Hepatocyte (in vitro differentiated cells): ENCODE results near the gene GOLGA6L10. TPM values are rescaled to one million over a fixed set of nuclear protein-coding genes. Genes with fewer than 3 reads are reported as not detected.
"Not testable (repeated sequence)": the region's sequence is repeated elsewhere in the genome, so short reads cannot be mapped to it uniquely, and the experiment has no call there.

Experiments
- DNase-seq: peaks from one replicate; pipeline ENCODE4 v3.0.0-alpha.2; 2016; ENCODE audit warnings: low spot score
- H2AFZ ChIP-seq: fragments of 200-600 bp; sonication (generic); 2 replicates; pipeline ENCODE4 v1.6.0; 2016; ENCODE audit warnings: antibody characterized with exemption, mild to moderate bottlenecking
- H3K27ac ChIP-seq: fragments of 200-600 bp; sonication (generic); 2 replicates; pipeline ENCODE4 v1.5.1; 2016; ENCODE audit warnings: mild to moderate bottlenecking
- H3K27me3 ChIP-seq: fragments of 200-600 bp; sonication (generic); 2 replicates; pipeline ENCODE4 v1.6.1; 2016
- H3K36me3 ChIP-seq: fragments of 200-600 bp; sonication (generic); replicated peaks from 2 replicates; pipeline ENCODE4 v1.5.1; 2016; ENCODE audit warnings: low read depth; ENCODE audit not compliant: insufficient read depth
- H3K4me1 ChIP-seq: fragments of 200-600 bp; sonication (generic); 2 replicates; pipeline ENCODE4 v1.5.1; 2016; ENCODE audit warnings: mild to moderate bottlenecking, moderate library complexity; ENCODE audit not compliant: insufficient read depth
- H3K4me2 ChIP-seq: fragments of 200-600 bp; sonication (generic); 2 replicates; pipeline ENCODE4 v1.6.0; 2016
- H3K4me3 ChIP-seq: fragments of 200-600 bp; sonication (generic); 2 replicates; pipeline ENCODE4 v1.5.1; 2016; ENCODE audit warnings: mild to moderate bottlenecking
- H3K79me2 ChIP-seq: fragments of 200-600 bp; sonication (generic); 2 replicates; pipeline ENCODE4 v1.6.0; 2017; ENCODE audit warnings: mild to moderate bottlenecking
- H3K9me2 ChIP-seq: fragments of 200-600 bp; sonication (generic); replicated peaks from 2 replicates; pipeline ENCODE4 v1.6.0; 2017; ENCODE audit warnings: mild to moderate bottlenecking; ENCODE audit not compliant: insufficient read depth
- H3K9me3 ChIP-seq: fragments of 200-600 bp; sonication (generic); 2 replicates; pipeline ENCODE4 v1.5.1; 2016; ENCODE audit warnings: low read depth, mild to moderate bottlenecking
- H4K20me1 ChIP-seq: fragments of 200-600 bp; sonication (generic); 2 replicates; pipeline ENCODE4 v1.6.0; 2016; ENCODE audit warnings: mild to moderate bottlenecking; ENCODE audit not compliant: insufficient read depth, poor library complexity, severe bottlenecking
- EZH2 ChIP-seq: fragments of 200-600 bp; sonication (generic); IDR thresholded peaks from 2 replicates; pipeline ENCODE4 v1.6.1; 2016; ENCODE audit warnings: antibody characterized with exemption, mild to moderate bottlenecking, borderline replicate concordance
- EZH2phosphoT487 ChIP-seq: fragments of 200-600 bp; sonication (generic); IDR thresholded peaks from one replicate; pipeline ENCODE4 v1.6.1; 2018; ENCODE audit warnings: antibody characterized with exemption, mild to moderate bottlenecking, low read depth, moderate library complexity; ENCODE audit not compliant: unreplicated experiment, severe bottlenecking
- WGBS: methylation state at CpG from one replicate; pipeline ENCODE4 v1.1.6; 2016; ENCODE audit warnings: low lambda C conversion rate; ENCODE audit errors: missing lambda C conversion rate; 5-methylcytosine and 5-hydroxymethylcytosine counted together
- polyA plus RNA-seq: library from polyadenylated mRNA; unstranded; fragments of >200 nt; fragmentation: Nextera tagmentation; extraction: Ambion mirVana; gene quantifications from 2 replicates; pipeline ENCODE4 v1.2.1, GENCODE V29; 2016
- total RNA-seq: library from RNA; depleted of rRNA; stranded (reverse); fragments of >200 nt; gene quantifications from 2 replicates; pipeline ENCODE4 v1.2.3, GENCODE V29; 2014
- TF ChIP-seq, protein P1 (sequence below): fragments of 200-600 bp; sonication (generic); IDR thresholded peaks from 2 replicates; pipeline ENCODE4 v1.5.1; 2016; ENCODE audit warnings: antibody characterized with exemption, mild to moderate bottlenecking; ENCODE audit not compliant: poor library complexity

The GOLGA6L10 gene
- total and polyA plus RNA-seq, 2 experiments from 2014 or later: 0.65 to 1.3 TPM

DNA sequence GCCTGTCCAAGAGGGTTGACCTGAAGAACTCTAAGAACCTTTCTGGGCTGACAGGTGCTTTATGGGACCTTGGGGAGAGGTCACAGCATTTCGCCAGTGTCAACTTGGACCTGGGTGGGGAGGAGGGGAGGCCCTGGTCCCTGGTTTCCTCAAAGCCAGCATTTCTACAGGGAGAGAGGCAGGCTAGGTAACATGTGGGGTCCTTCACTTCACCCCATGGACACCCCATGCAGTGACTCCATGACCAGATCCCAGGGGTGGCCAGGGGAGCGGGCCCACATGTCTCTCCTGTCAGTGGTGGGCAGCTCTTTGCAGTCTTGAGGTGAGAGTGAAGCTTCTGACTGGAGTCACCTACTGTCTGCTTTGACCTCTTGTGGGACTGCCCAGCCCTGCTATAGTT, 35.8 kb downstream of the GOLGA6L10 start:
- H3K4me3 ChIP-seq: no peak overlapping the region
- WGBS: 100% methylated on average over 2 of the region's 2 CpGs
- H3K4me1 ChIP-seq: no peaks in the 10 kb centered on the region
- DNase-seq: no peak
- no peaks in the 10 kb centered on the region for H3K79me2 ChIP-seq
- H4K20me1 ChIP-seq: no peaks in the 10 kb centered on the region
- H3K4me2 ChIP-seq: no peak overlapping the region
- no peak overlapping the region for H2AFZ ChIP-seq
- no peaks in the 10 kb centered on the region for H3K9me2 ChIP-seq
- no peaks in the 10 kb centered on the region for H3K27me3 ChIP-seq
- TF ChIP-seq EZH2phosphoT487: no peak
- TF ChIP-seq EZH2: no peak
- TF ChIP-seq, protein P1, sequence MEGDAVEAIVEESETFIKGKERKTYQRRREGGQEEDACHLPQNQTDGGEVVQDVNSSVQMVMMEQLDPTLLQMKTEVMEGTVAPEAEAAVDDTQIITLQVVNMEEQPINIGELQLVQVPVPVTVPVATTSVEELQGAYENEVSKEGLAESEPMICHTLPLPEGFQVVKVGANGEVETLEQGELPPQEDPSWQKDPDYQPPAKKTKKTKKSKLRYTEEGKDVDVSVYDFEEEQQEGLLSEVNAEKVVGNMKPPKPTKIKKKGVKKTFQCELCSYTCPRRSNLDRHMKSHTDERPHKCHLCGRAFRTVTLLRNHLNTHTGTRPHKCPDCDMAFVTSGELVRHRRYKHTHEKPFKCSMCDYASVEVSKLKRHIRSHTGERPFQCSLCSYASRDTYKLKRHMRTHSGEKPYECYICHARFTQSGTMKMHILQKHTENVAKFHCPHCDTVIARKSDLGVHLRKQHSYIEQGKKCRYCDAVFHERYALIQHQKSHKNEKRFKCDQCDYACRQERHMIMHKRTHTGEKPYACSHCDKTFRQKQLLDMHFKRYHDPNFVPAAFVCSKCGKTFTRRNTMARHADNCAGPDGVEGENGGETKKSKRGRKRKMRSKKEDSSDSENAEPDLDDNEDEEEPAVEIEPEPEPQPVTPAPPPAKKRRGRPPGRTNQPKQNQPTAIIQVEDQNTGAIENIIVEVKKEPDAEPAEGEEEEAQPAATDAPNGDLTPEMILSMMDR: no peak
- H3K9me3 ChIP-seq: no peaks in the 10 kb centered on the region
- H3K27ac ChIP-seq: no peak overlapping the region
- no peaks in the 10 kb centered on the region for H3K36me3 ChIP-seq

DNA sequence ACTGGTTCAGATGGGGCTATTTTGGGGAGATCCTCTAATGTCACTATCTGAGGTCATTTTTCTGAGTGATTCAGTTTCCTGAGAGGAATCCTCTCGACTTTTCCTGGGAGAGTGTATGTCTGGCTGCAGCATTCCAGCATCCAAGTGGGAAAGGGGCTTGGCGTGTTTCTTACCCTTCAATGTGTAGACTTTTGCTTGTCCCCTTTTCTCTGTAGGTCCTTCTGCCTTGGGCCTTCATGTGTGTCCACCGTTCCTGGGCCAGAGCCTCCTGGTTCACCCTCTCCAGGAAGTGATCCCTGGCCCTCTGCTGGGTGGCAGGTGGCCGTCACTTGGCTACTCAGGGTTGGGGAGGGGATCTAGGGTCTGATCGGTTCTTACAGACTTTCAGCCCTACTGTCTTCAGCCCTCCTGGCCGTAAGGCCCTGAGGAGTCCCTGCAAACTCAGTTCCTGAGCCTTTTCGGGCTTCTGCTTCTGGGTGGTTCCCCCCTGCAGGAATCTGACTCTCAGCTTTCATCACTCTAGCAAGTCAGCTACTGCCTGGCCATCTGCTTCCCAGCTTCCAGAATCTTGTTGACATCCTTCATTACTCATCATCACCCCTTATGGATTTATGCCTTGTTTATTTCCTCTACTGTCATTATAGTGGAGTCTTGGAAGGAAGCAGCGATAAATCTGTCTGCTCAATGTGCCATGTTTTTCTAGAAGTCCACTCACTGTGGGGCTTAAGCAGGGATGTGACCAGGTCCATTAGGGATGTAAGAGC, 36.5 kb downstream of the GOLGA6L10 start:
- Histone ChIP-seq H3K9me2 (no peaks in the 10 kb centered on the region), H2AFZ (no peak overlapping the region), H3K9me3 (no peaks in the 10 kb centered on the region), H3K4me3 (no peak overlapping the region), H3K4me2 (no peak overlapping the region), H3K27ac (no peak overlapping the region), H3K36me3 (no peaks in the 10 kb centered on the region), H3K27me3 (no peaks in the 10 kb centered on the region), H3K79me2 (no peaks in the 10 kb centered on the region), H3K4me1 (no peaks in the 10 kb centered on the region), H4K20me1 (no peaks in the 10 kb centered on the region)
- TF ChIP-seq, protein P1: no peak
- TF ChIP-seq EZH2: no peak
- 77% methylated on average over 8 of the region's 8 CpGs for WGBS
- no peak for DNase-seq

DNA sequence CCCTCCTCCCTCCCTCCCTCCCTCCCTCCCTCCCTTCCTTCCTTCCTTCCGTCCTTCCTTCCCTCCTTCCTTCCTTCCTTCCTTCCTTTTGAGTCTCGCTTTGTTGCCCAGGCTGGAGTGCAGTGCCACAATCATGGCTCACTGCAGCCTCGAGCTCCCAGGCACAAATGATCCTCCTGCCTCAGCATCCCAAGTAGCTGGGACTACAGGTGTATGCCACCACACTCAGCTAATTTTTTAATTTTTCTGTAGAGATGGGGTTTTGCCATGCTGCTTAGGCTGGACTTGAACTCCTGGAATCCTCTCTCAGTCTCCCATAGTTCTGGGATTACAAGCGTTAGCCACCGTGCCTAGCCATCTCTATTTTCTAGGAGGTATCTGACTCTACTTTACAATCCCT, 38.0 kb downstream of the GOLGA6L10 start:
- H3K4me2 ChIP-seq, H2AFZ ChIP-seq, H3K27ac ChIP-seq, H3K36me3 ChIP-seq, H3K4me1 ChIP-seq, H3K4me3 ChIP-seq, H3K9me3 ChIP-seq, H3K9me2 ChIP-seq, DNase-seq, H4K20me1 ChIP-seq, H3K27me3 ChIP-seq, H3K79me2 ChIP-seq: not testable (repeated sequence)
- WGBS: 75% methylated on average over 5 of the region's 5 CpGs

DNA sequence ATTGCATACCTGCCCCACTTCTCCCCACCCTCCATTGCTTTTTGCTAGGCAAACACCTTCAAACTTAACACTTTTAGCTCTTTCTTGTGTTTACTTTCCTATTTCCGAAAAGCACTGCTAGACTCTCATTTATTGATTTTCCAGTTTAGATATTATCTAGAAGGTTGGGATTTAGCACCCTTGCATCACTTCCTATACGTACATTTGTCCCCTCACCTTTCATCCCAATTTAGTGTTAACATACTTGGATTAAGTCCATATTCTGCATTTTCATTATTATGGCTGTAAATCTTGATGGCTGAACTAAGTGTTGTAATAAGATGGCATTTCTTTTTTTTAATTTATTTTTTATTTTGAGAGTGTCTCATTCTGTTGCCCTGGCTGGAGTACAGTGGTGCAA, 39.5 kb downstream of the GOLGA6L10 start:
- TF ChIP-seq EZH2: no peak
- TF ChIP-seq, protein P1: no peak
- TF ChIP-seq EZH2phosphoT487: no peak
- 80% methylated on average over 2 of the region's 2 CpGs for WGBS
- no peak for DNase-seq

More for the DNA sequence above, 39.5 kb downstream of the GOLGA6L10 start:
- H3K9me3 ChIP-seq: no peaks in the 10 kb centered on the region
- no peak overlapping the region for H2AFZ ChIP-seq
- H4K20me1 ChIP-seq: no peaks in the 10 kb centered on the region
- no peak overlapping the region for H3K27ac ChIP-seq
- no peaks in the 10 kb centered on the region for H3K79me2 ChIP-seq
- no peaks in the 10 kb centered on the region for H3K27me3 ChIP-seq
- H3K4me3 ChIP-seq: no peak overlapping the region
- H3K36me3 ChIP-seq: no peaks in the 10 kb centered on the region
- H3K4me2 ChIP-seq: no peak overlapping the region
- H3K4me1 ChIP-seq: no peaks in the 10 kb centered on the region
- no peaks in the 10 kb centered on the region for H3K9me2 ChIP-seq
